Fibroblast of the aortic adventitia (primary cell): Measurements from ENCODE around the gene ZFP69B. TPM values are rescaled to one million over a fixed set of nuclear protein-coding genes. Genes with fewer than 3 reads are reported as not detected.

ENCODE experiments used
- DNase-seq: peaks from one replicate; pipeline ENCODE4 v3.0.0-alpha.2; 2010; ENCODE audit warnings: low read depth
- H3K4me3 ChIP-seq: 2 replicates; pipeline ENCODE4 v1.5.1; 2011; ENCODE audit warnings: low read depth, mild to moderate bottlenecking, control low read depth, low read length, moderate library complexity
- CTCF ChIP-seq: IDR thresholded peaks from 2 replicates; pipeline ENCODE4 v1.5.1; 2011; ENCODE audit warnings: mild to moderate bottlenecking, low read length, control low read depth, inconsistent platforms; ENCODE audit not compliant: insufficient read depth
- total RNA-seq: library from RNA; depleted of rRNA; stranded (reverse); fragments of >200 nt; gene quantifications from 2 replicates; pipeline ENCODE4 v1.2.3, GENCODE V29; 2012; ENCODE audit warnings: low replicate concordance

Gene ZFP69B
- total RNA-seq, 1 donor, result 6.1 TPM

- no peak overlapping the region for H3K4me3 ChIP-seq
- no peak for TF ChIP-seq CTCF
- no peak for DNase-seq
These were observed 27.5 kb upstream of the ZFP69B start for GRCh38 chr1:40422630-40423263.

- H3K4me3 ChIP-seq, result no peak overlapping the region
- no peak for TF ChIP-seq CTCF
- no peak for DNase-seq
These were observed 27.0 kb upstream of the ZFP69B start for GRCh38 chr1:40423264-40423642.

DNA sequence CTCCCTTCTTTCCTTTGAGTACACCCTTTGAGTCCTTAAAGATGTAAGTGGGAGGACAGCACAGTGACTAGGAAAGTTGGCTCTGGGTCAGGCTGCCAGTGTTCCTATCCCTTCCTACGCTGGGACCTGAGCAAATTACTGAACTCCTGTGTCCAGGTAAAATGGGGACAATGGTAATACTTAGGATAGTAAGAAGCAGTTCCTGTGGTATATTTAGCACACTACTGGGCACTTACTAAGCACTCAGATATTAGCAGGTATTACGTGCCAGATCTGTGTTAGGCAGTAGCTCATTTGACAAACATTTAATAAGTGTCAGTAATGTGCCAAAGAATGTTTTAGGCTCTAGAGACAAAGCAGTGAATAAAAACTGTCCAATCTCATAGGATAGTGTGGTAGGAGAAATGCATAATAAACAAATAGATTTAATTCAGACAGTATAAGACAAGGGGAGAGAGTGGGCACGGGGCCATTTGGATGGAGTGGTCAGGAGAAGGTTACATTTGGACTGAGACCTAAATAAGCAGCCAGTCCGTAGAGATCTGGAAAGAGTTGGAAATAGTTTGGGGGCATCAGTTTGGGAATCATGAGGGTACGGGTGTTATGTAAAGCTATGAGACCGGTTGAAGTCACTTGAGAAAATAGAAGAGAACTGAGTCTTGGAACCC is 26.2 kb upstream of the ZFP69B start:
- TF ChIP-seq CTCF, result no peak
- DNase-seq, result no peak
- H3K4me3 ChIP-seq, result no peak overlapping the region

- no peak for DNase-seq
- H3K4me3 ChIP-seq, result no peak overlapping the region
- no peak for TF ChIP-seq CTCF
These were observed 25.1 kb upstream of the ZFP69B start for GRCh38 chr1:40425198-40425597.

- no peak for DNase-seq
These were observed 18.9 kb upstream of the ZFP69B start for GRCh38 chr1:40431385-40431784.

GRCh38 chr1:40432644-40433390 is 17.5 kb upstream of the ZFP69B start:
- no peak for TF ChIP-seq CTCF
- peak; percentile 48 for DNase-seq
- no peak overlapping the region for H3K4me3 ChIP-seq

More at GRCh38 chr1:40431385-40431784, 18.9 kb upstream of the ZFP69B start:
- H3K4me3 ChIP-seq, result no peak overlapping the region
- TF ChIP-seq CTCF, result no peak
